ENCODE results near the gene RET. TPM values are rescaled to one million over a fixed set of nuclear protein-coding genes. Genes with fewer than 3 reads are reported as not detected.

Gene RET
- total RNA-seq, result 1 to 10 TPM in 2 of 4 donors, under 1 TPM in 2; 0.79 to 1.3 (median 0.96) TPM

GRCh38 chr10:43076876-43077420, at the start of gene RET:
Gene RET (plus strand): TSS chr10:43077069. CDS start chr10:43077259, 190 bp downstream.
- DNase-seq (ENCODE audit: low spot score), result no peak
- ATAC-seq (ENCODE audit: low FRiP score), result peak; percentile 34

DNA sequence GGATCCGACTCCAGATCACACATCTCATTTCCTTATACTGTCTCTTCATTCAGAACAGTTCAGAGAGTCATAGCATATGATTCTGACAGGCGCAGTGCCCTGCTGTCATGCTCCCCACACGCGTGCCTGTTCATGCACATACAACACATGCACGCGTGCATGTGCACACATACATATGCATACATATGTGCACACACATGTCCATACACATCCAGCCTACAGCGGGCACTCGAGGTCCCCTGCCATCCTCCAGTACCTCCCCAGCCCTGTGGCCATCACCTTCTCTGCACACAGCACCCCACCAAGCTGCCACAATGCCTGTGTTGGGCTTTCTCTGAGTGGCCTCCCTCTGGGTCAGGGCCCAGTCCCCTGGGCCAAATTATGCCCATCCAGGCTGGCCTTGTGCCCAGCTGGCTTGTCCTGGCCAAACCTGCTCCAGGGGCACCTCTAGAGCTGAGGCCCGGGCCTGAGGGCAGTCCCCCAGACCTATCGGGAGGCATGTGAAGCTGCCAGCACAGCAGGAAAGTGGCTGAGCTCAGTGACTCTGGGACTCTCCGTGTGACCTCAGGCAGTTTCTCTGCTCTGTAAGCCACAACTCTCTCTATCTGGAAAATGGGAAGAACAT, 49.4 kb upstream of the RET start:
- TF ChIP-seq CTCF (IDR thresholded peaks at IDR 0.05), result no peak
- ATAC-seq (ENCODE audit: low FRiP score) (no peak), DNase-seq (ENCODE audit: low spot score) (no peak)

More at GRCh38 chr10:43076876-43077420, at the start of gene RET:
- TF ChIP-seq CTCF (IDR thresholded peaks at IDR 0.05), result no peak

GRCh38 chr10:43028143-43028542, 48.7 kb upstream of the RET start:
- no peak for TF ChIP-seq CTCF (IDR thresholded peaks at IDR 0.05)
- ATAC-seq (ENCODE audit: low FRiP score), result no peak
- DNase-seq (ENCODE audit: low spot score), result no peak

DNA sequence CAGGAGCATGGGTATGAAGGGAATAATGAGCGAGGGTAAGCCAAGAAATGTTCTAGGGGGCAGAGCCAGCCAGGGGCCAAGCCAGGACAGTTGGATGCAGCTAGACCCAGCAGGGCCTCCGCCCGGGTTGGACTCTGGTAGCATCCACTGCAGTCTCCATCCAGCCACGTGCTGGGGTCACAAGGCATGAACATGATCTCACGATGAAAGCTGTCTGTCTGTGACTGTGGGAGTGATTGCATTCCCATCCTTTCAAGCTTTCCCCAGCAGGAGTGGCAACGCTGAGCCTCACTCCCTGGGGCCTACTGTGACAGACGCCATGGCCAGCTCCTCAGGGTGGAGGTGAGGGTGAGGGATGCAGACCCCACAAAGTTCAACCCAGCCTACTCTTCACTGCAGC, 47.8 kb upstream of the RET start:
- DNase-seq (ENCODE audit: low spot score) (no peak), ATAC-seq (ENCODE audit: low FRiP score) (no peak)
- no peak for TF ChIP-seq CTCF (IDR thresholded peaks at IDR 0.05)

- ATAC-seq (ENCODE audit: low FRiP score) (no peak), DNase-seq (ENCODE audit: low spot score) (no peak)
- TF ChIP-seq CTCF (IDR thresholded peaks at IDR 0.05), result no peak
Measured at GRCh38 chr10:43032613-43033012, 44.3 kb upstream of the RET start.

GRCh38 chr10:43035800-43036199, 41.1 kb upstream of the RET start:
- ATAC-seq (ENCODE audit: low FRiP score) (no peak), DNase-seq (ENCODE audit: low spot score) (no peak)
- TF ChIP-seq CTCF (IDR thresholded peaks at IDR 0.05), result no peak
